ENCODE data around the gene TTLL5.

GRCh38 chr14:75969891-75970290 is 308.8 kb downstream of the TTLL5 start:
- TF ChIP-seq CTCF (IDR thresholded peaks at IDR 0.05; ENCODE audit: insufficient read depth, low read length, poor library complexity, severe bottlenecking) (no peak), EZH2phosphoT487 (conservative IDR thresholded peaks at IDR 0.05; ENCODE audit: low read length) (no peak)

Data from SU-DHL-6 (cell line).